Nephron (organoid): ENCODE measurements around the gene DMTF1.

Experiments
- H3K27ac Mint-ChIP-seq, 3 experiments: 2 replicates each; pipeline ENCODE4 v1.8.0; 2020; ENCODE audit warnings: mixed read lengths in 3 of 3, mild to moderate bottlenecking in 2 of 3, moderate library complexity in 1 of 3
- H3K27me3 Mint-ChIP-seq: 2 replicates; pipeline ENCODE4 v1.8.0; 2021; ENCODE audit warnings: low read depth, mild to moderate bottlenecking, moderate library complexity, mixed read lengths
- H3K36me3 Mint-ChIP-seq: 2 replicates; pipeline ENCODE4 v1.8.0; 2020; ENCODE audit warnings: low read depth, mixed read lengths
- H3K4me1 Mint-ChIP-seq: 2 replicates; pipeline ENCODE4 v1.8.0; 2020; ENCODE audit warnings: mixed read lengths
- H3K4me3 Mint-ChIP-seq, 3 experiments: 2 replicates each; pipeline ENCODE4 v1.8.0; 2020; ENCODE audit warnings: mild to moderate bottlenecking in 3 of 3, mixed read lengths in 3 of 3, moderate library complexity in 2 of 3
- H3K9me3 Mint-ChIP-seq: 2 replicates; pipeline ENCODE4 v1.8.0; 2020; ENCODE audit warnings: mixed read lengths
- TF ChIP-seq, protein P1 (sequence below), 3 experiments: fragments of 200-600 bp; sonication (generic); IDR thresholded peaks; one replicate each; pipeline ENCODE4 v1.5.0; 2021; ENCODE audit warnings: antibody characterized with exemption in 3 of 3; ENCODE audit not compliant: unreplicated experiment in 3 of 3

Gene DMTF1

DNA sequence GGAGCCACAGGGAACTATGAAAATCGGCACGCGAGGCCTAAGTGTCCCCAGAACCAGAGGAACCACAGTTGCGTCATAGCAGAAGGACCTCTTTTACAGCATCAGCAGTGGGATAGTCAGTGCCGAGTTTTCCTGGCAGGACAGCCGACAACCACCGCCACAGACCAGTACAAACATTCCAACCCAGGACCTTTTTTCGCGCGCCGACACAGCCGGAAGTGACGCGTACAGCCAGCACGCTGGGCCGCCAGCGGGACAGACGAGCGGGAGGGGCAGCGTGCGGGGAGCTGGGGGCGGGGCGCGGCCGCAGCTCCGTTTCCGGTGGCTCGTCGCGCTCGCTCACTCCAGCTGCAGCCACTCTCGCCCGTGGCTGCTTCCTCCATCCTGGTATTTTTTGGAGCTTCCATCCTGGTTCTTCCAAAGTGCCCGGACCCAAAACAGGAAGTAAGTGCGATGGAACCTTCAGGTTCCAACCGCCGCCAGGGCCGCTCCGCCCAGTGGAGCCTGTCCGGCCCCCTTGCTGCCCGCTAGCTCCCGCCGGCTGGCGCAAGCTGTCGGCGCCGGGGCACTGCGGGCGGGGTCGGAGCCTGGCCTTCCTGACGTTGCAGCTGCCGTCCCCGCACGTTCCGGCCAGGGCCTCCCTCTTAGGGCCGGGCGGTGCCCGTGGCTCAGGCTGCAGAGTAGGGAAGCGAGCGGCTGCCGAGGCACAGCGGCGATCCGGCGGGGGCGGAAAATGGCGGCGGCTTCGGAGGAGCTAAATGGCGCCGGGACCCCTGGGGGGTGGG is at the start of gene DMTF1:
Gene DMTF1, plus strand, starts transcription at position 342 of the 785 bp plus-strand sequence. CDS start 12,489 bp downstream, outside the sequence.
- no peaks in the 10 kb centered on the region for H3K9me3 Mint-ChIP-seq
- TF ChIP-seq, protein P1, sequence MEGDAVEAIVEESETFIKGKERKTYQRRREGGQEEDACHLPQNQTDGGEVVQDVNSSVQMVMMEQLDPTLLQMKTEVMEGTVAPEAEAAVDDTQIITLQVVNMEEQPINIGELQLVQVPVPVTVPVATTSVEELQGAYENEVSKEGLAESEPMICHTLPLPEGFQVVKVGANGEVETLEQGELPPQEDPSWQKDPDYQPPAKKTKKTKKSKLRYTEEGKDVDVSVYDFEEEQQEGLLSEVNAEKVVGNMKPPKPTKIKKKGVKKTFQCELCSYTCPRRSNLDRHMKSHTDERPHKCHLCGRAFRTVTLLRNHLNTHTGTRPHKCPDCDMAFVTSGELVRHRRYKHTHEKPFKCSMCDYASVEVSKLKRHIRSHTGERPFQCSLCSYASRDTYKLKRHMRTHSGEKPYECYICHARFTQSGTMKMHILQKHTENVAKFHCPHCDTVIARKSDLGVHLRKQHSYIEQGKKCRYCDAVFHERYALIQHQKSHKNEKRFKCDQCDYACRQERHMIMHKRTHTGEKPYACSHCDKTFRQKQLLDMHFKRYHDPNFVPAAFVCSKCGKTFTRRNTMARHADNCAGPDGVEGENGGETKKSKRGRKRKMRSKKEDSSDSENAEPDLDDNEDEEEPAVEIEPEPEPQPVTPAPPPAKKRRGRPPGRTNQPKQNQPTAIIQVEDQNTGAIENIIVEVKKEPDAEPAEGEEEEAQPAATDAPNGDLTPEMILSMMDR (IDR thresholded peaks at IDR 0.05; ENCODE audit: unreplicated experiment in 3 of 3), result no peak
- peaks cover 7% of the 10 kb centered on the region for H3K36me3 Mint-ChIP-seq
- H3K4me3 Mint-ChIP-seq, result peak within 1 kb of the TSS; percentile 94 to 98 (median 95)
- H3K4me1 Mint-ChIP-seq, result peaks cover 32% of the 10 kb centered on the region
- no peaks in the 10 kb centered on the region for H3K27me3 Mint-ChIP-seq
- H3K27ac Mint-ChIP-seq, result peak within 1 kb of the TSS; percentile 98 to 100 (median 100)

DNA sequence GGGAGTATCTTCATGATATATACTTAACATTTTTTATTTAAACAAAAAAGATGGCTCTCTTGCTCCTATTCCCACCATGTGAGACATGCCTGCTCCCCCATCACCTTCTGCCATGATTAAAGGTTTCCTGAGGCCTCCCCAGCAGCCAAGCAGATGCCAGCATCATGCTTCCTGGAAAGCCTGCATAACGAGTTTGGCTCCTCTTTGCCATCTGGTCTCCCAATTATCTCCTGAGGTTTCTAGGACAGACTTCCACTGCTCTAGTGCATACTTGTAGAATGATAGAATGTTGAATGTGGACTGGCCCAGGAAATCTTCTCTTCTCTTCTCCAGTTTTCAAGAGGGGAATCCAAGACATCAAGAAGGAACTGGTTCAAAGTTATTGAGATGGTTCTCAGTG is 46.9 kb upstream of the DMTF1 start:
- no peaks in the 10 kb centered on the region for H3K36me3 Mint-ChIP-seq
- no peaks in the 10 kb centered on the region for H3K4me1 Mint-ChIP-seq
- TF ChIP-seq, protein P1 (IDR thresholded peaks at IDR 0.05; ENCODE audit: unreplicated experiment in 3 of 3), result no peak
- H3K9me3 Mint-ChIP-seq, result no peaks in the 10 kb centered on the region
- H3K27ac Mint-ChIP-seq, result no peak overlapping the region
- H3K27me3 Mint-ChIP-seq, result no peaks in the 10 kb centered on the region
- H3K4me3 Mint-ChIP-seq, result no peak overlapping the region

DNA sequence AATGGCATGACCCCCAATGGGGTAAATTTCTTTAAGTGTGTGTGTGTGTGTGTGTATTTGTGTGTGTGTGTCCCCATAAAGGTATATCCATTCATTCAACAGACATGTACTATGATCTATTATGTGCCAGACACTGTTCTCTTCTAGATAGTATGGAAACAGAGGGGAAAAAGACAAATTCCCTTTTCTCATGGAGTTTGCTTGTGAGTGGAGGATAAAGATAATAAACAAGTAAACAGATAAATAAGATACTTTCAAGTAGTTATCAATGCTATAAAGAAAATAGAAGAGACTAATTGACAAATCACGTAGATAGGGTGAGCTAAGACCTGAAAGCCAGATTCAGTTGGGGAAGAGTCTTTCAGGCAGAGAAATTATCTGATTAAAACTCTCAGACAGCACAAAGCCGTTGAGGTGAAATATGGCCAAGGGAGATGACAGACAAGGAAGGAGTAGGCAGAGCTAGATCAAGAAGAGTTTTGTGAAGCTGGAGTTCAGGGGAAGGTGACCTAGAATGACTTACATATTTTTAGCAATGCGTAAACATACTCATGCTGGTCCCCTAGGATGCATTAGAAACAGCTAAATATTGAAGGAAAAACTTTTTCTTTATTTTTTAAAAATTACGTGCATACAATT is 45.2 kb upstream of the DMTF1 start:
- Mint-ChIP-seq H3K27ac (no peak overlapping the region), H3K36me3 (no peaks in the 10 kb centered on the region), H3K27me3 (no peaks in the 10 kb centered on the region), H3K4me3 (no peak overlapping the region), H3K4me1 (no peaks in the 10 kb centered on the region), H3K9me3 (no peaks in the 10 kb centered on the region)
- TF ChIP-seq, protein P1 (IDR thresholded peaks at IDR 0.05; ENCODE audit: unreplicated experiment in 3 of 3), result no peak

GRCh38 chr7:87107949-87108776 is 44.1 kb upstream of the DMTF1 start:
- Mint-ChIP-seq H3K9me3 (no peaks in the 10 kb centered on the region), H3K27ac (no peak overlapping the region), H3K36me3 (no peaks in the 10 kb centered on the region), H3K4me1 (no peaks in the 10 kb centered on the region), H3K27me3 (no peaks in the 10 kb centered on the region), H3K4me3 (no peak overlapping the region)
- TF ChIP-seq, protein P1 (IDR thresholded peaks at IDR 0.05; ENCODE audit: unreplicated experiment in 3 of 3), result no peak

- Mint-ChIP-seq H3K4me3 (no peak overlapping the region), H3K27me3 (no peaks in the 10 kb centered on the region), H3K36me3 (no peaks in the 10 kb centered on the region), H3K9me3 (peaks cover 5% of the 10 kb centered on the region), H3K4me1 (no peaks in the 10 kb centered on the region), H3K27ac (no peak overlapping the region)
- TF ChIP-seq, protein P1 (IDR thresholded peaks at IDR 0.05; ENCODE audit: unreplicated experiment in 3 of 3), result no peak
These were observed 41.5 kb upstream of the DMTF1 start for GRCh38 chr7:87110778-87111177.
